HG02981 (cell line): ENCODE data around the gene TCF23.

Experiments used
- ATAC-seq: cut with Tn5 transposase; IDR thresholded peaks from one replicate; pipeline ENCODE4 v1.9.1; 2021; ENCODE audit warnings: mild to moderate bottlenecking, moderate library complexity; ENCODE audit not compliant: unreplicated experiment

The TCF23 gene

DNA sequence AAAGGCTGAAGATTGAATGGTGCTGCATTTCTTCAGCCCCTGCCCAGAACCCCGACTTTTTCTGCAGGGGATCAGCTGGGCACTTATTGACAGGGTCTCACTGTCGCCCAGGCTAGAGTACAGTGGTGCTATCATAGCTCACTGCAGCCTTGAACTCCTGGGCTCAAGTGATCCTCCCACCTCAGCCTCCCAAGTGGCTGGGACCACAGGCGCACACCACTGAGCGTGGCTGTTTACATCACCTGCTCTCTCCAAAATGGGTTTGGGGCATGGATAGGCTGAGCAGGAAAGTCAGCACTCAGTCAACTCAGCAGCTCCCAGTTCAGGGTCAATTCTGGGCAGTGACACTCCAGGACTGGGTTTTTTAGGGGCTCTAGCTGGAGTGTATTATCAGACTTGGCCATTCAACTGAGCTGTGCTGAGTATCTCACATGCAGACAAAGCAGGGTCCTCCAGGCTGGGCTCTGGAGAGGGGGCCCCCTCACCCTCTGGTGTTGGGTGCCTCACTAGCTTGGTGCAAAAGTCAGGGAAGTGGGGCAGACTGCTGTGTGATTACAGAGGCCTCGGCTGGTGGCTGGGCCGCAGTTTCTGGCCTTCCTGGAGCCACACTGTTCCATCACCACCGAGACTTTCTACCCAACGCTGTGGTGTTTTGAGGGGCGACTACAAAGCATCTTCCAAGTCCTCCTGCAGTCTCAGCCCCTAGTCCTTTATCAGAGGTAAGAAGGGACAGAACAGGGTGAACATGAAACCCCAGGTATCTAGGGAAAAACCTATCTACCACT is 20.7 kb upstream of the TCF23 start:
- ATAC-seq: no peak

DNA sequence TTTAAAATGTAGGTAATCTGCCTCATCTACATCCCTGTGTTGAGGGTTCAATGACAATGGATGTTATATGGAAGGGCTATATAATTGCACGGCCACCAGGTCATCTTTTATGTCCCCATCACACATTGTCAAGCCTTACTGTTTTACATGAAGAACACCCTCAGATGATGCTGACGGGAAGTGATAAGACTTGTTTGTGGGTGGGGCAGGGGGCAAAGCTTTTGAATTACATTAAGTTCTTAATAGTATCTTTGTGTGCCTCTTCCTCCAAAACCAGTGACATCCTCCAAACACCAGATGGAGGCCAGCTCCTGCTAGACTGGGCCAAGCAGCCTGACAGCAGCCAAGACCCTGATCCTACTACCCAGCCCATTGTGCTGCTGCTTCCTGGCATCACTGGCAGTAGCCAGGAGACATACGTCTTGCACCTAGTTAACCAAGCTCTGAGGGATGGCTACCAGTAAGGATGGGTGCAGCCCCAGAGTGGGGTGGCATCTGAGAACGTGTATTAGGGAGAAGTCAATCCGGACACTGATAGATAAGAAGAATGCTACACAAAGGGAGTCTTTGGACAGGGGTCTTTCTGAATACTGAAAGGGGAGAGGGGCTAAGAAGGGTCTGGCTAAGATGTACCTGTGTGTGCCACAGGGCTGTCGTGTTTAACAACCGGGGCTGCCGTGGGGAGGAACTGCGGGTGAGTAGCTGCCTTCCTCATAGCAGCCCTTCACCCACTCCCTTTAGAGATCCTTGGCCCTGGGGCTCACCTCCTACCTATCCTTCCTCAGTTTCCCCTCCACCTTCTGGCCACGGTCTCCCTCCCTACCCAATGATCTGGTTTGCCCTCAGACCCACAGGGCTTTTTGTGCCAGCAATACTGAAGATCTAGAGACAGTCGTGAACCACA is 19.9 kb upstream of the TCF23 start:
- no peak for ATAC-seq

DNA sequence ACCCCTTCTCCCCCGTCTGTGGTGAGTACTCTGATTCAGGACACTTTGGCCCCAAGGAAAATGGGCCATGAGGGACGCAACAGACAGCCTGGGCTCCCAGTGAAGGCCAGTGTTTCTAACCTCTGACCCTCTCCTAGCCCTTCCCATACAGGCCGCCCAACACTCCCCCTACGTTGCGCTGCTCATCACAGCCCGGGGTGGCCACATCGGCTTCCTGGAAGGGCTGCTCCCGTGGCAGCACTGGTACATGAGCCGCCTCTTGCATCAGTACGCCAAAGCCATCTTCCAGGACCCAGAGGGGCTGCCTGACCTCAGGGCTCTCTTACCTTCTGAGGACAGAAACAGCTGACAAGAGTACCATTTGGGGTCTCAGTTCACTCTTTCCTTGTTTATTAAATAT is 18.4 kb upstream of the TCF23 start:
- no peak for ATAC-seq

DNA sequence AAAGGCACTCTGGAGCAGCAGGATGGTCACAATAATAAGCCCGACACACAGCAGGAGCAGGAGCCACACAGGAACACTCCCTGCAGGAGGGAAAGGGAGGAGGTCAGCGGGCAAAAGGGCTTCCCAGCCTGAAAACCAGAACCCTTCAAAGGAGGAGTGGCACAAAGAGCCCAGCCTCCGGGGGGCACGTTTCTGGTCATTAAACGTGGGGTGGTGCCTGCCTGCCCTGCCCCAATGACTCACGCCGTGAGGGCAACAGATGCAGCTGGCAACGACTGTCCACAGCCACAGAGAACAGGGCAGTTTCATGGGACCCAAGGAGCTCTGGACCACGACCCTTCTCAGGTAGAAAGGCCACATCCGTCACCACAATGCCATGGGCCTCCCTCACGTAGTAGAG is 17.4 kb upstream of the TCF23 start:
- ATAC-seq: no peak

DNA sequence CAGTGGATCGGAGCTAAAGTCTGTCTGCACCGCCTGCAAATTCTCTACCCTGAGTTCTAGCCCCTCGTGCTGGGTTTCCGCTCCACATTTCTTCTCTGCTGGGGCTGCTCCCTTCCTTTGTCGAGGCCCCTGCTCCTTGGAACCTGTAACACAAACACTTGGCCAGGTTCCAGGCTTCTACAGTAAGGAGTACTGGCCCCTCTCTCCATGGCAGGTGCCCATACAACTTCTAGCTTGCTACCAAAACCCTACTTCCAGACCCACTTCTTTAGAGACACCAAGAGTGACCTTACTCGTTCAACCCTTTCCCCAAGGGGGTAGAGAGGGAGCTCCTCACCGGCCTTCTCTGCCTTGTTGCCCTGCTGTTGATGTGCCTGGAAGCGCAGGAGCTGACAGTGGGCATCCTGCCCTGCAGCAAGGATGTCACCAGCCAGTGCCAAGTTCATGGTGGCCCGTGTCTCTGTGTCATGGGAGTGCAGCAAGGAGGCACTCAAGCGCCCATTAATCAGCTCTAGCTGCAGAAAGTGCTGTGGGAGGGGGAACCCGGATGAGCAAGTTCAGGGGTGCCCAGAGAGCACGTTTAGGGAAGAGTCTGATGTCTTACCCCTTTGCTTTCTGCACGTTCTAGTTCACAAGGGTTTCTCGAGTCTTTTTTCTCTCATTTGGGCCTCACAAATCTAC is 15.5 kb upstream of the TCF23 start:
- ATAC-seq: no peak

DNA sequence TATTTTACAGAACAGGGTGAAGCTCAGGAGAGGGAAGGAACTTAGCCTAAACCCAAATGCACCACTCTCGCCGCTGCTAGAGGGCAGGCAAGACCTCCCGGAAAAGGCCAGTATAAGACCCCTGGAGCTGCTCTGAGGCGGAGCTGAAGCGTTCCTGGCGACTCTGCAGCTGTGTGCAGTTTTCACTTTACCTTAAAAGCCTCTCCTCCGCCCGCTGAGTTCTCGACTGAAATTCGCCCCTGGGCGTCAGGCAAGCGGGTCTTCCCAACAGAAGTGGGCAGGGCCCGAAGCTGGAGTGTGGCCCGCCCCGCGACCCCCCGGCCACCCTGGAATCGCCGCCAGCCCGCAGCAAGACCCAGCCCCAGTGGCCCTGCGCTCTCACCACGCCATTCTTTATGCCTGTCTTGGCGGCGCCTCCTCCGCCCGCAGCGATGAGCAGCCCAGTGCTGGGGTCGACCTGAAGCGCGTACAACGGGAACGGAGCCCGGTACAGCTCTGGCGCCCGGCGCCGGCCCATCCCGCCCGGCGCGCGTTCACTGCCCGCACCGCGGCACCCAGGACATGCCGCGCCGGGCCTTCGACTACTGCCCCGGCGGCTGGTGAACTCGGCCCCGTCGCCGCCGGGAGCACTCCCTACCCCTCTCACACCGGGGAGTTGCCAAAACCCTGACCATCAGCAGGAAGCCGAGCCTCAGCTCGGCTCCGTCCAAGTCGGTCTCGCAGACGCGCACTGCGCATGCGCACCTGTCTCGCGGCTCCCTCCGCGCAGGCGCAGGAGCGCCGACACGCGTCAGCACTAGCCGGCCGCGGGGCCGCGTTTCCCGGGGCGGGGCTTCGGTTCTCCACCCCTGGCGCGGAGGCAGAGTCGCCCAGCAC is 14.7 kb upstream of the TCF23 start, which contains the start of gene PREB:
TSS of gene PREB (minus strand) at position 732 of the 876 bp plus-strand sequence. CDS start at position 517, 215 bp downstream.
- peak; percentile 92 for ATAC-seq

DNA sequence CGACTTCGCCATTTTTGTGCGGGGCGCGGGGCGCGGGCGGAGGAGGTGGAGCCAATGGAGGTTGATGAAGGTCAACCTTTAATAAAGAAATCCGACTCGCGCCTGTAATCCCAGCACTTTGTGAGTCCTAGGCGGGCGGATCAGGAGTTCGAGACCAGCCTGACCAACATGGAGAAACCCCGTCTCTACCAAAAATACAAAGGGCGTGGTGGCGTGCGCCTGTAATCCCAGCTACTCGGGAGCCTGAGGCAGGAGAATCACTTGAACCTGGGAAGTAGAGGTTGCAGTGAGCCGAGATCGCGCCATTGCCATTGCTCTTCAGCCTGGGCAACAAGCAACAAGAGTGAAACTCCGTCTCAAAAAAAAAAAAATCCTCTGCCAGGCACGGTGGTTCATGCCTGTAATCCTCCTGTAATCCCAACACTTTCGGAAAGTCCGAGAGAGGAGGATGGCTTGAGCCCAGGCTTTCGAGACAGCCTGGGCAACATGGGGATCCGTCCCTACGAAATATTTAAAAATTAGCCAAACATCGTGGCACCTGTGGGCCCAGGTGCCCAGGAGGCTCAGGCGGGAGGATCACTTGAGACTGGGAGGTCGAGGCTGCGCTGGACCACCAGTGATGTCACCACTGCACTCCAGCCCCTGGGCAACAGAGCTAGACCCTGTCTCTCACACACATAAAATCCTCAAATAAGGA is 13.9 kb upstream of the TCF23 start:
- ATAC-seq: no peak

DNA sequence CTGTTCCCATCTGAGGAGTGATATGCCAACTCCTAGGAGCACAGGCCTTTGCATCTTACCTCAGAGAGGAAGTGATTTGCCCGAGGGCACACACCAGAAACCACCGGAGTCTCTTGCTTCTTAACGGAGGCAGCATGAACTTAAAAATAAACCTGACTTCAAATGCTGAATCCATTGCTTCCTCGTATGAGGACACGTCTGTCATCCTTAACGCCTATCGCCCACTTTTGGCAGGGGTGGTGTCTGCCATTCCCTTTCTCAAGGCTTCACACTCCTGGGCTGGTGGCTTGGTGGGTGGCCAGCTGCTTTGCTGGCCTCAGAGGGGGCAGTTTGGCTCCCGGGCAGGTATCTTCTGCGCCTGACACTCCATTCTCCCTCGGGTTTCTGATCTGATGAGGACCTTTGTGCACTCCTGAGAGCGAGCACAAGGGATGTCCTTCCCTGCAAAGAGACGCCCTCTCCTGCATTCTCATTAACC is 13.3 kb upstream of the TCF23 start:
- ATAC-seq: no peak

DNA sequence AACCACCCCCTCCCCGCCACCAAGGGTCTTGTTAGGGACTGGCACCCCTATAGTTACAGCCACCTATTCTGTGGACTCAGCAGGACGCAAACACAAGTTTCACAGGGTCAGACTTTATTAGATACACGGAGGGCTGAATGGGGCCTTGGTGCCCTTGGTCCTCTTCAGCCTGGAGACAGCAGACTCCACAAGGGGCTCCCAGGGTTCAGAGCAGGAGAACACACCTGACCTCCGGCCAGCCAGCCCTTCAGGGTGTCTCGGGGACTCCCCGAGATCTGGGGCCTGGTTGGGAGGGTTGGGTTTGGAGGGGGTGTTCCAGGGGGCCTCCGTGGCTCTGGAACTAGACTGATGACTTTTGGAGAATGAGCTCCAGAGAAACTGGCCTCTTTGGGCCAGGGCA is 12.1 kb upstream of the TCF23 start:
- no peak for ATAC-seq

DNA sequence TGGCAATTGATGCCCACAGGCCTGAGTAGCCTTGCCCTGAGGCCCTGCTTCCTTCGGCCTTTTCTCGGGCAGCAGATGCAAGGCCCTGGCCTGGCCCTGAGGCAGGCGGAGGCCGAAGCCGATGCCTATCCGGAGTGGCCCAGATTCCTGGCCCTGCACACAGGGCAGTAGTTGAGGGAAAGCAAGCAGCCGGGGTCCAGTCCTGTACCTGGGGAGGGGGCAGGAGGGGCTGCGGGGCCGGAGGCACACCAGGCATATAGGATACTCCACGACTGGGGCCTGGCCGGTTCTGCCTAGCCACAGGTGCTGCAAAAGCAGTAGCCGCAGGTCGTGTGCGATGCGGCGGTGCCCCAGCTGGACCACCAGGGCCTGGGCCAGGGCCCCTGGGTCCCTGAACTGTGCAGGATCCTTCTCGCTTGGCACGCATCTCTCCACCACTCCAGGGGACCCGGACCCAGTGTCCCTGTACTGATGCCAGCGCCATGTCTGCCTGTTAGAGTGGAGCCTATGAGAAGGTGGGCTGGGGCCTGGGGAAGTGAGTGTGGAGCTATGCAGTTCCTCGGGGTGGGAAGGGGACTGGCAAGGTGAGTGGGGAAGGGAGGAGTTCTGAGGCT is 11.4 kb upstream of the TCF23 start:
- no peak for ATAC-seq

DNA sequence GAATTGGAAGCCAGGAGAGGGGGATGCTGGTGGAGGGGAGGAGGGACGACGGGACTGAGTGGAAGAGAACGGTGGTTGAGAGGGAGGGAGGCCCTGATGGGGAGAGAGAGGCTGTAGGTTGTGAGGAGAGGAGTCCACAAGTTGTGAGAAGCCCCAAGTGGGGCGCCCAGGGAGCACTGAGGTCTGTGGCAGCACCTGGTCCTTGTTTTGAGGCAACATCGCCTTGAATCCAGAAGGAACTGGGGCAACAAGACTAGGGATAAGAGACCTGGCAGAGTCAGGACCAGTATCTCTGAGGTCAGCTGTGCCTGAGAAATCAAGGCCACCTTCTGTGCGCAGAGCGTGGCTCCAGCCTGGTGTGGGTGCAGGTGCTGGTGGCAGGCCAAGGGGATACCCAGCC is 10.7 kb upstream of the TCF23 start:
- ATAC-seq: no peak

DNA sequence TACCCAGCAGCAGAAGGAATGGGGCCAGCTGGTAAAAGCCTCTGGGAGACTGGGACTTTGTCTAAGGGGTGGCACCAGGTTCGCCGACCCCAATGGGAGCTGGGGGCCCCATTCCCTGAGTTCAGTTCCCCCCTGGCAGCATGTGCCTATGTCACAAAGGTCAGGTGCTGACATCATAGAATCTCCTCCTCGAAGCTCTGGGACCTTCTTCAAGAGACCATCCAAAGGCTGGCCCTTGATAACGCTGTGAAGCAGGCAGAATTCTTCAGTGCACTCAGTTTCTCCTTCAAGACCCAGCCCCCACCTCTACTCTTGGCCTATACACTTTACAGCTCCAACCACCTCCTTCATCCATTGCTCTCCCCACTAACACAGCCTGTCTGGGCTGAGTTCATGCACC is 9.5 kb upstream of the TCF23 start, which contains the start of gene PRR30:
TSS of gene PRR30 (minus strand) at position 101 of the 400 bp plus-strand sequence. CDS start 1,081 bp downstream, outside the sequence.
- no peak for ATAC-seq

DNA sequence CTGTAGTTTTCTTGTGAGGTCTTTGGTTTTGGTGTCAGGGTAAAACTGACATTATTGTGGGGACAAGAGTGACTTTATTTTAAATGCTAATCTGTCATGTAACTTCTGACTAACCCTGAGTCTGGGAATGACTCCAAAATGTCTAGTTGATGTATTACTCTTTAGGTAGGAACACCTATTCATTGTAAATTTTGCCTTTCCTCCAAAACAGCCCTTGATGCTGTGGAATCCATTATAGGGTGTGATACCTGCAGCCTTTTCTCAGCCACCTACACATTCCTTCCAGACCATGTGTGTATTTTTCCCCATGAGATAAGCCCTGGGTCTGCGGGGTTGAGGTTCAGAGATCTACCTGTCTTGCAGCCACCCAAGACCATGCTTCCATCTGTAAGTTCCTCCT is 5.5 kb upstream of the TCF23 start:
- no peak for ATAC-seq

DNA sequence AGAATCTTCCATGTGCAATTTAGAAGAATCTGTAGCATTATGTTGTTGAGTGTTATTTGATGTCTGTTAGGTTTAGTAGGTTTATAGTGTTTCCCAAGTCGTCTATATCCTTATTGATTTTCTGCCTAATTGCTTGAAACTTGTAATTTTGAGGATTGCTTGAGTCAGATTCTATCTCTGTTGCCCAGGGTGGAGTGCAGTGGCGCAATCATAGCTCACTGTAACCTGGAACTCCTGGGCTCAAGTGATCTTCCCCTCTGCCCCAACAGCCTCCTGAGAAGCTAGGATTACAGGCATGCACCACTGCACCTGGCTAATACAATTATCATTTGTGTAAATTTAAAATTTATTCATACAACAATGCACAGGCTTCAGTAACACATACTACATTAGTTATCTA is 3.1 kb upstream of the TCF23 start:
- no peak for ATAC-seq

DNA sequence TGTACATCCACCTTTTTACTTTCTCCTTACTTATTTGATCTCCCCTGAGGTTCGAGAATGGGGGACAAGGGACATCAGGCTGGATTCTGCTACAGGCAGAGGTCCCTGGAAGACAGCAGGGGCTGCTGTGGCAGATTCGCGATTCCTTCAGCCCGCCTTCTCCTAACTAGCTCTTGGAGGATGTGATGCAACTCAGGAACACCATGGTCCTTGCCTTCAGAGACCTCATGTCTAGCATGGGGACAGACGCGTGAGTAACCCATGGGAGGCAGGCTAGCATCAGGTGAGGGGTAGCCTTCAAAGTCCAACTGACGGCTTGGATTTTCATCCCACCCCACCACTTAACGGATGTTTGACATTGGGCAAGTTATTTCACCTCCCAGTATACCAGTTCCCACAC is 869 bp upstream of the TCF23 start:
- no peak for ATAC-seq

DNA sequence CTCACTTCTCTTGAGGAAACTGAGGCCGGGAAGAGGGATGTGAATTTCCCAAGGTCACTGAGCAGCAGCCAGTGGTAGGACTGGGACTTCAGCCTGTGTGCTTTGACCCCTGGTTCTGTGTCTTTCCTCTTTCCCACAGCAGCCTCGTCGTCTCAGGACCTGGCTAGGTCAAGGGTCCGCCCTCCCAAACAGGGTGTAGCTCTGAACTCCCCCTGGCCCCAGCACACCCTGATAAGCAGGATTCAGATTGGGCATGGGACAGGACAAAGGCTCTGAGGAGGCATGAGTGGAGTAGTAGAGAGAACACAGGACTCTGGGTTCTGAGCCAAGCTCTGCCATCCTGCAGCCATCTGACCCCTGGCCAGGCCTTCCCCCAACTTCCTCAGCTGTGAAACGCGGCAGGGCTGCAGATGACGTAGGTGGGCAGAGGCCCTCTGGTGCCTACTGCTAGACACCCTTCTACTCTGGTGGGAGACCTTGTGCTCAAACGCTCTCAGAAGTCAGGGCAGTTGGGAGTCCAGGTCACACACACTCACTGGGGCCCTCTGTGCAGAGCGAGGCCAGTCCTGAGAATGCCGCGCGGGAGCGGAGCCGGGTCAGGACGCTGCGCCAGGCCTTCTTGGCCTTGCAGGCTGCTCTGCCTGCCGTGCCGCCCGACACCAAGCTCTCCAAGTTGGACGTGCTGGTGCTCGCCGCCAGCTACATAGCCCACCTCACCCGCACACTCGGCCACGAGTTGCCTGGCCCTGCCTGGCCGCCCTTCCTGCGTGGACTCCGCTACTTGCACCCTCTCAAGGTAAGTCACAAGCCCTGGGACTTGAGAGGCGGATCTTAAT is 984 bp downstream of the TCF23 start:
- no peak for ATAC-seq

DNA sequence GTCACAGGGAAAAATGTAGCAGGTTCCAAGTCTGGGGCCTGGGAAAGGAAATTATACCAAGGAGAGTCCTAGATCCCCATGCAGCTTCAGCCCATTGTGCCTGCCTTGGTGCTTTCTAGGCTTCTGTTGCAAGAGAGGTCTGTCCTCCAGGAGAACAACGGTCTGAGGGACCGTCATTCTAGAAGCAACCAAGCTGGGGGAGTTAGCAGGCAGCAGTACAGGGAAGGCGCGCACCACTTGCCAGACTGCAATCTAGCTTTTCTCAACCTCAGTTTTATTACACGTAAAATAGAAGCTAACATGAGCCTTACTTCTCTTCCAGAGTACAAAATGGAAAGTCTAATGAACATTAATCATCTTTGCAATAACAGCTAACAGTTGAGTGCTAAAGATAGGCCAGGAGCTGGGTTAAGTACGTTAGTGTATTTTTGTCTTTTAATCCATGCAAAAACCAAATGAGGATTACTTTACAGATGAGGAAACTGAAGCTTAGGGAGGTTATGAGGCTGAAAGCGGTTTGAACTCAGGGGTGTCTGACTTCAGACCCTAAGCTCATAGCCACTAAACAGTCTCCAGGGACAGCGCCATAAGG is 1.9 kb downstream of the TCF23 start:
- no peak for ATAC-seq
